GM21619 (cell line): Measurements from ENCODE around the gene INO80D.

Experiments
- ATAC-seq: cut with Tn5 transposase; IDR thresholded peaks from one replicate; pipeline ENCODE4 v1.9.1; 2021; ENCODE audit not compliant: unreplicated experiment

The INO80D gene

DNA sequence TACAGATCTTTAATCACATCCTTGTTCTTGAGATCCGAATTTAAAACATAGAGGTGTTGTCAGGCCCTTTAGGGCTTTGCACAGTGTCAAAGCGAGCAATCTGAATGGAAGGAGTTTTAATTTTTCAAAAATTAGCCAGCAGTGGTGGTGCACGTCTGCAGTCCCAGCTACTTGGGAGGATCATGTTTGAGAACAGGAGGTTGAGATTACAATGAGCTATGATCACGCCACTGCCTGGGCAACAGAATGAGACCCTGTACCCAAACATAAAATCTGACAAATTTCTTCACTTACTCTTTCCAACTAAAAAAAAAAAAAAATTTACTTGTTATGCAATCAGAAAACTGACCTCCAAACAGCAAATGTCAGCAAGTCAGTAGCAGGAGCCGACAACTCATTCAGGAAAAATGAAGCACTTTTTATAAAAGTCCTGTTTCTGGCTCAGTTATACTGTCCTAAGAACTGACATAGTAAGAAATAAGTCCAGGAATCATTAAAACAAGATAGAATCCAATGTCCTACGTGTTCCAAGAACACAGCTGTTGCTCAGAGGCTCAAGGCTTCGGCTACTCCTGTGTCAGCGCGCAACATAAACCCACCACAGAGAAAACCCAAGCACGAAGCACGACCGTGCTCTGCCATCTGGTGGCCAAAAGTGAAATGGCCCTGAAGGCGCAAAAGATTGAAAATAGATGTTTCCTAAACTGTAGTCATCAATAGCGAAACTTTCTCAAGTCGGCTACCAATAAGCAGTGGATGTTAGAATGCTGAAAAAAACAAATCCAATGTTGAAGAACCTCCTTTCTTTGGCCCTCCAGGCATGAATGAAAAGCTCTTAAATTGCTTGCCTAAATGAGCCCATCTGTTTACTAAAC is 138.1 kb downstream of the INO80D start:
- peak; percentile 89 for ATAC-seq

DNA sequence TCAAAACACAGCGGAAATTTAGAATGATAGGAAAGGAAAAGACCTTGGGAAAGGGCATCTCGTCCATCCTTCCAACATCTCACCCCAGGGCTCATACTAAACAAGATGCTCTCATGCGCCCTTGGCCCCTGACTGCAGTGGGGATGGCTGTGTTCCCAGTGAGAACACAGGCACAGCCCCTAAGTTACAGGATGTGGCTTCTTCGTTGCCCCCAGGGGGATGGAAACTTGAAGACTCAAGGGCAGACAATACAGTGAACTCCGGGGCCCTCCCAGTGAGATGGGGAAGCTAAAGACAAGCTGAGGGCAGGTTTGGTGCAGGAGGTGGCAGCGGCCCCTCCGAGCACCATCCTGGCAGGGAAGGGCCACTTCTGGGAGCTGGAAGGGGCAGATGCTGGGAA is 139.7 kb downstream of the INO80D start:
- no peak for ATAC-seq
